HG03175 (cell line): Measurements from ENCODE around the gene RBM44.
"Not testable (repeated sequence)": the region's sequence is repeated elsewhere in the genome, so short reads cannot be mapped to it uniquely, and the experiment has no call there.

ENCODE experiments used
- ATAC-seq: cut with Tn5 transposase; IDR thresholded peaks from one replicate; pipeline ENCODE4 v1.9.1; 2021; ENCODE audit warnings: mild to moderate bottlenecking, moderate library complexity; ENCODE audit not compliant: unreplicated experiment

The RBM44 gene

GRCh38 chr2:237854295-237854694 is 55.7 kb downstream of the RBM44 start:
- ATAC-seq, result no peak

DNA sequence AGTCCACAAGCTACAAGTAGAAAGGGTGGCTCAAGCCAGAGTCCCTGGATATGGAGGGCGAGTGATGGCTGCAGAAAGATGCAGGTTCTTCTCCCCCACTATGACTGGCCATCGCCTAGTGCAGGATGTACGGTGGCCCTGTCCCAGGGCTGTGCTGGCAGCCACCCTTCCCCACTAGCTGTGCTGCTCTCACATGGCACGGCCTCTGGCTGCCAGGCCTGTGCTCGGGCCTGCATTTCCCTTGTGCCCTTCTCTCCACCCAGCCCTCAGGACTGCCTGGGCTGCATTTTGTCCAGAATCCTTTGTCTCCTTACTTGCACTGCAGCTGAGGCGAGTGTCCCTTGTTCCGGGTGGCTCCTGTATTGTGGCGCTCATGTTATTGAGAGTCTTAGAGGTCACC is 59.2 kb downstream of the RBM44 start:
- no peak for ATAC-seq

DNA sequence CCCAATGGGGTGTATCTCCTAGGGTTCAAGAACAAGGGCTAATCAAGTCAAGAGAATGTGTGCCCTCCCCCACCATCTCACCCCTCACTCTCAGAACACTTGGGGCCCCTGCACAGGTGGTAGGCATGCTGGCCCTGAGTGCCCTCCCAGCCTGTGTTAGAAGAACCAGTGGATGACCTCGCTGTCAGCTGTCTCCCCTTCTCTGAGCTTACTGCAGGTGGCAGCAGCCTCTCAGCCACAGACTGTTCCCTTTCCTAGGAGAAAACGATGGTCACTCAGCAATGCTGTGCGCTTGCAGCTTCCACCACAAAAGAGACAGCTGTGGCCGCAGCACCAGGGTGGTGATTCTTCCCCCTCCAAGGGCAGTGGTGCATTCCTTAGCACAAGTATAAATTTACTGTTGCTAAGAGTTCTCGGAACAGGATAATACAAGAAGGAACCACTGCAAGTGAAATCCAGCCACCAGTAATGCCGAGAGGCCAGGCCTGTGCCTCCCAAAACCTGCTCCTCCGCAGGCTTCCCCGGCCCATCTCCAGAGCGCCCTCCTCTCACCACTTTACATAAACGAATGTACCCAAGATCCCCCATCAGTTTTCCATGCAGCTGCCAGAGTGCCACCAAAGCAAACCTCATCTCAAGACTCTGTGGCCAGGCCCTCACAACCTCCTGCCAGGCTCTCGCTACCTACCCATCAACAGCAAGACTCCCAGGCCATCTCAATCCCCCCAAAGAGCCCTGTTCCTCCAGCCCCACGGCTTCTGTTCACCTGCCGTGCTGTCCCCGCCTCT is 59.9 kb downstream of the RBM44 start:
- ATAC-seq, result no peak

DNA sequence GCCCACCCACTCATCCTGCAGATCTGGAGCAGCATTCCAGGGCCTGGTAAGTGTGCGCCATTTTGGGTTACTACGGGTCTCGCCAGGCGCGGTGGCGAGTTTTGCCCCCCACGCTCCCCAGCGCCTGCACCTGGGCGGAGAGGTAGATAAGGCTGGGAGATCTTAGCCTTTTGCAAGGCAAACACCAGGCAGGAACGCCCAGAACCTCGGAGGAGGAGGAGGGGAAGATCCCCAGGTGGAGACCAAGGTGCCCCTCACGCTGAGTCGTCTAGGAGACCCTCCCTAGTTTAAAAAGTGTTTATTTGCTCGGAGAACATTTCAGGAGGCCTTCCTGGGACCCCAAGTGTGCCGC is 60.5 kb downstream of the RBM44 start:
- ATAC-seq, result no peak

DNA sequence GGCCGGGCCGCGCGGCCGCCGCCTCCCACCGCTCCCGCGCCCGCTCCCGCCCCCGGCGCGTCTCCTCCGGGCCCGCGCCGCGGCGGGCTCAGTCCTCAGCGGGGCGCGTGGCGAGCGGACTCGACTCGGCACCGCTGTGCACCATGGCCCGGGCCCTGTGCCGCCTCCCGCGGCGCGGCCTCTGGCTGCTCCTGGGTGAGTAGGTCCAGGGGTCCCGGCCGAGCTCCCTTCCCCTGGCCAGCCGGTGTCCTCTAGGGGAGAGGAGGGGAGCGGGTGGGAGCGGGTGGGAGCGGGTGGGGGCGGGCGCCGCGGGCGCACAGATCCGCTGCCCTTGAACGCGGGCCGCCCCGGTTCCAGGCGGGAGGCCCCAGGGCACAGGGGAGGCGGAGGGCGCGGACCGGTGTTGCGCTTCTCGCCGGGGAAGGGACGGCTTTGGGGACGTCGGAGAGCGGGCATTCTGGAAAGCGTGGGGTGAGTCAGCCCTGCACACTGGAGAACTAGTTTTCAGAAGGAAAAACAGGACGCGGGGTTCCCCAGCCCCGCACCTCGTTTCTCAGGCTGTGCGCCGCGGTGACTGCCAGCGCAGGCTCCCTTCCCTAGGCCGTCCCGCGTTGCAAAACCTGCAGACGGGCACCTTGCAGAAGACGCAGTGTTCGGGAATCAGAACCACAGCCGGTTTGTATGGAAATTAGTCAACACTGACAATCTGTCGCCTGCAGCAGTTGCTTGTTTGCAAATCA is 61.1 kb downstream of the RBM44 start, which contains the start of gene RAMP1:
Gene RAMP1 (plus strand): TSS at position 91 of the 740 bp plus-strand sequence. CDS start 53 bp downstream, at position 144.
- no peak for ATAC-seq

DNA sequence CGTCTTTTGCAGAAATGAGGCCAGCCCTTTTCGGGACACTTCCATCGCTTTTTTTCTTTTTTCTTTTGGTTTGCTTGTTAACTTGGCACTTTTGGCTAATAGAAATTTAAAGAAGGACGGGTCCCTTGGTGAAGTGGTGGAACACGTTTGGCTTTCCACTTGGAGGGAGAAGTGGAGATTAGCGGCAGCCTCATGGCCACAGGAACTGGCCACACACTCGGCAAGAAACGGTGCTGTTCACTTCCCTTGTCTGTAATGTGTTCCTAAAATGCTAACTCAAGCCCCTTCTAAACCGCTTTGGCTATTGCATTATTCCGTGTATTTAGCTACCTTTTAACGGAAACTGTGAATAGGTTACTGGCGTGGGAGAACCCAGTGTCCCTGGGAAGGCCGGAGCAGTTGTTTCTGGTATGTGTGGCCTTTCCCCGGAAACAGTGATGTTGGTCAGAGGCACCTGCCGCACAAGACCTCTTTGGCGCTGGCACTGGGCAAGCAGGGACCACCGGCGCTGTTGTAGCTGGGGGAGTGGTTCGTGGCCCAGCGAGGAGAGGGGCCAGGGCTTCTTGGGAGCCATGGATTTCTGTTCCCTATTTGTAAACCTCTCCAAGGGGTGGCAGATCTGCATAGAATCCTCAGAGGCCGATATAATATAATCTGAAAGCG is 61.8 kb downstream of the RBM44 start:
- no peak for ATAC-seq

- no peak for ATAC-seq
Measured at GRCh38 chr2:237861875-237862527, 63.4 kb downstream of the RBM44 start.

- no peak for ATAC-seq
Measured at GRCh38 chr2:237862528-237862895, 63.9 kb downstream of the RBM44 start.

DNA sequence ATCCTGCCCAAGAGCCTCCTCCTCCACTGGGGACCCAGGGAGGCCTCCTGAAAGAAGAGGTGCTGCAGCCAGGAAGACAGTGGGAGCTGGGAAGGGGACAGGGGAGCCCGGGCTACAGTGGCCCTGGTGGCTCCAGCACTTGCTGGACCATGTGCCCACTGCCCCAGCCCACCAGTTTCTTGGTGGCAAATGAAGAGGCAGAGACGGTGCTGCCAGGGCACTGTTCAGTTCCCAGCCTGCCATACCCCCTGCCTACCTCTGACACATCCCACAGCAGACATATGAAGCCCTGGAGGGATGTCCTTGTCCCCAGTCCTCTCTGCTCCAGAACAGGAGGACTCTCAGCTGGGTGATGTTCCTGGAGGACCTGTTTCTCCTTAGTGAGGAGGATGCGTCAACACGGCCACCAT is 64.5 kb downstream of the RBM44 start:
- no peak for ATAC-seq

- ATAC-seq, result no peak
Measured at GRCh38 chr2:237863689-237864443, 65.3 kb downstream of the RBM44 start.

GRCh38 chr2:237864444-237864931 is 65.9 kb downstream of the RBM44 start:
- ATAC-seq, result no peak

DNA sequence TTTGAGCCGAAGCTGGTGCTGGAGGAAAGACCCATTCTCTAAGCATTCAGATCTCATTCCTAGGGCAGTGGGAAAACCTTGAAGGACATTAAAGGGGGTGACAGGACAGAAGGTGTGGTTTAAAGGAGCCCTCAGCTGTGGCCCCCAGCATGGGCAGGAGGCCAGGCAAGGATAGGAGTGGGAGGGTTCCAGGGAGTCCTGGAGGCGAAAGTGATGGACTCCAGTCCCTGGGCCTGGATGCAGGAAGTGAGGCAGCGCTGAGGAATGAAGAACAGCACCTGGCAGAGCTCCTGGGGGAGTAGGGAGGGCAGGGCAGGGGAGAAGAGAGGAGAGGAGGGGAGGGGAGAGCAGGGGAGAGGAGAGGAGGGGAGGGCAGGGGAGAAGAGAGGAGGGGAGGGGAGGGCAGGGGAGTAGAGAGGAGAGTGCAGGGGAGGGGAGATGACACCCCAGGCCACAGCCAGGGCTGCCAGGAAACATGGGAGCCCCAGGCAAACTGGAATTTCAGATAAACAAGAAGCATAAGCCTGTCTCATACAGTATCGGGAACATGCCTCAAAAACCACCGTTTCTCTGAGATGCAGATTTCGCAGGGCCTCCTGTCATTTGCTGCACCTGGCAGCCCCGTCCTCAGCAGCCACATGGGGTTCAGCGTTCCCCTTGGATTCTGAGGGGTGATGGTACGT is 66.5 kb downstream of the RBM44 start:
- ATAC-seq, result no peak

- no peak for ATAC-seq
Measured at GRCh38 chr2:237865623-237866041, 67.1 kb downstream of the RBM44 start.

- no peak for ATAC-seq
Measured at GRCh38 chr2:237866101-237866621, 67.6 kb downstream of the RBM44 start.

GRCh38 chr2:237867465-237867864 is 68.9 kb downstream of the RBM44 start:
- ATAC-seq, result no peak

- ATAC-seq, result not testable (repeated sequence)
Measured at GRCh38 chr2:237868074-237868473, 69.5 kb downstream of the RBM44 start.

DNA sequence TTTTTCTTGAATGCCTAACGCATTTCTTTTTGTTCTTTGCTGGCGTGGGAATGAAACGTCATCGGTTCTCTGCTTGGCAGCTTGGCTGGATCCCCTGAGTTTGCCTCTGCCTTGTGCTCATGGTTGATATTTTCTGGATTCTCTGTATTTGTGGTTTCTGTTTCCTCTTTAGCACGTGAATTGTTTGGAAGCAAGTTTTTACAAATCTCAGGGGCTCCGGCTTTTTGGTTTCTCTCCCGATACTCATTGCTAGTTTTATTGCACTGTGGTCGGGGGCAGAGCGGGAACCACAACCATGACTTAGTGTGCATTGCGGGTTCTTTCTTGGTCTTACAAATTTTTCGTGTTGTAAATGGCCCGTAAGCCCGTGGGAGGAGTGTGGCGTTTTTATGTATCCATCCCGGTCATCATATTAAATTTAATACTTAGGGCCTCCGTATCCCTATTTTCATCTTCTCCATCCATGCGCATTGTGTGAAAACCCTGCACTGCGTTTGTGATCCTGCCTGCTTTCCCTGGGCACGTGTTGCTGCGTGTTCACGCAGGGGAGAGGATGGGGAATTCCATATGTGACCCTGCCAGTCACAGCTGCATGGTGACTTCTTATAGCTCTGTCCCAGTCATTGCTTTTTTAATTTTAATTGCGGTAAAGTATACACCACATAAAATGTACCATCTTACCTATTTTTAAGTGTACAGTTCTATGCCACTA is 70.2 kb downstream of the RBM44 start:
- no peak for ATAC-seq

DNA sequence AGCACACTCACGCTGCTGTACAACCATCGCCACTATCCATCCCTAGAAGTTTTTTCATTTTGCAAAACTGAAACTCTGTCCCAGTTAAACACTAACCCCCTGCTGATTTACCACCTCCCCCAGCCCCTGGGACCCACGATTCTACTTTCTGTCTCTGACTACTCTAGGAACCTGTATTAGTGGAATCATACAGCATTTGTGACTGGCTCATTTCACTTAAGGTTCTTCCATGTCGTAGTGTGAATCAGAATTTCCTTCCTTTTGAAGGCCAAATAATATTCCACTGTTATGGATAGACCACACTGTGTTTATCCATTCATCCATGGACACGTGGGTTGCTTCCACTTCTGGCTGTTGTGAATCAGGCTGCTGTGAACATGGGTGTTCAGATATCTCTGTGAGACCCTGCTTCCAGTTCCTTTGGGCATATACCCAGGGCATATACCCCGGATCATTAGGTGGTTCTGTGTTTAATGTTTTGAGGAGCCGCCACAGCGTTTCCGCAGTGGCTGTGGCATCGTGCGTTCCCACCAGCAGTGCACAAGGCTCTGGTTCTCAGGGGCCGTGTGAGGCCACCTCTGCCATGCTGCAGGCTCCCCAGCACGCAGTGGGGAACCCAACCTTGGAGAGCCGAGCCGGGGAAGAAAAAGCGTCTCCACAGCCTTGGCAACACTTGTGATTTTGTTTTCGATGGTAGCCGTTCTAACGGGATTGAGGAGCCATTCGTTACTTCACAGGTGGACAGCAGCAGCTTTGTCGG is 70.9 kb downstream of the RBM44 start:
- no peak for ATAC-seq
